ENCODE measurements around the gene MAIP1.

MAIP1 gene

GRCh38 chr2:199914372-199914958, 40.9 kb upstream of the MAIP1 start:
- no peak overlapping the region for H3K27ac Mint-ChIP-seq

GRCh38 chr2:199916980-199917379, 38.4 kb upstream of the MAIP1 start:
- DNase-seq, result no peak
- peaks cover 46% of the 10 kb centered on the region for H3K9me3 Mint-ChIP-seq
- peaks cover 79% of the 10 kb centered on the region for H3K36me3 Mint-ChIP-seq (ENCODE audit: low read depth)
- H3K27ac Mint-ChIP-seq, result no peak overlapping the region
- no peaks in the 10 kb centered on the region for H3K27me3 Mint-ChIP-seq (ENCODE audit: low read depth, poor library complexity)
- H3K4me3 Mint-ChIP-seq, result no peak overlapping the region
- TF ChIP-seq CTCF (IDR thresholded peaks at IDR 0.05), result no peak
- peaks cover 16% of the 10 kb centered on the region for H3K4me1 Mint-ChIP-seq

More at GRCh38 chr2:199914372-199914958, 40.9 kb upstream of the MAIP1 start:
- Mint-ChIP-seq H3K36me3 (ENCODE audit: low read depth) (peaks cover 61% of the 10 kb centered on the region), H3K9me3 (peaks cover 46% of the 10 kb centered on the region), H3K27me3 (ENCODE audit: low read depth, poor library complexity) (no peaks in the 10 kb centered on the region), H3K4me1 (peaks cover 32% of the 10 kb centered on the region), H3K4me3 (peak overlapping the region; percentile 58)
- DNase-seq, result no peak
- TF ChIP-seq CTCF (IDR thresholded peaks at IDR 0.05), result no peak

- no peaks in the 10 kb centered on the region for H3K27me3 Mint-ChIP-seq (ENCODE audit: low read depth, poor library complexity)
- H3K36me3 Mint-ChIP-seq (ENCODE audit: low read depth), result peaks cover 55% of the 10 kb centered on the region
- no peak for TF ChIP-seq CTCF (IDR thresholded peaks at IDR 0.05)
- peaks cover 7% of the 10 kb centered on the region for H3K4me1 Mint-ChIP-seq
- peaks cover 13% of the 10 kb centered on the region for H3K9me3 Mint-ChIP-seq
- H3K4me3 Mint-ChIP-seq, result no peak overlapping the region
- DNase-seq, result no peak
- H3K27ac Mint-ChIP-seq, result peak overlapping the region; percentile 95
Measured at GRCh38 chr2:199922856-199923255, 32.5 kb upstream of the MAIP1 start.

- H3K36me3 Mint-ChIP-seq (ENCODE audit: low read depth), result peaks cover 50% of the 10 kb centered on the region
- no peak overlapping the region for H3K4me3 Mint-ChIP-seq
- DNase-seq, result no peak
- no peak for TF ChIP-seq CTCF (IDR thresholded peaks at IDR 0.05)
- H3K27ac Mint-ChIP-seq, result peak overlapping the region; percentile 45
- H3K27me3 Mint-ChIP-seq (ENCODE audit: low read depth, poor library complexity), result no peaks in the 10 kb centered on the region
- peaks cover 7% of the 10 kb centered on the region for H3K4me1 Mint-ChIP-seq
- H3K9me3 Mint-ChIP-seq, result peaks cover 6% of the 10 kb centered on the region
Measured at GRCh38 chr2:199923924-199924323, 31.5 kb upstream of the MAIP1 start.

GRCh38 chr2:199926806-199927205, 28.6 kb upstream of the MAIP1 start:
- Mint-ChIP-seq H3K36me3 (ENCODE audit: low read depth) (peaks cover 54% of the 10 kb centered on the region), H3K9me3 (no peaks in the 10 kb centered on the region)
- TF ChIP-seq CTCF (IDR thresholded peaks at IDR 0.05), result no peak

GRCh38 chr2:199928226-199928625, 27.2 kb upstream of the MAIP1 start:
- Mint-ChIP-seq H3K27me3 (ENCODE audit: low read depth, poor library complexity) (no peaks in the 10 kb centered on the region), H3K9me3 (no peaks in the 10 kb centered on the region)

More at GRCh38 chr2:199926806-199927205, 28.6 kb upstream of the MAIP1 start:
- no peak for DNase-seq
- Mint-ChIP-seq H3K4me3 (no peak overlapping the region), H3K27ac (no peak overlapping the region), H3K4me1 (peaks cover 7% of the 10 kb centered on the region), H3K27me3 (ENCODE audit: low read depth, poor library complexity) (no peaks in the 10 kb centered on the region)

More at GRCh38 chr2:199928226-199928625, 27.2 kb upstream of the MAIP1 start:
- no peak for TF ChIP-seq CTCF (IDR thresholded peaks at IDR 0.05)
- H3K4me3 Mint-ChIP-seq, result no peak overlapping the region
- peak overlapping the region; percentile 85 for H3K27ac Mint-ChIP-seq
- peaks cover 53% of the 10 kb centered on the region for H3K36me3 Mint-ChIP-seq (ENCODE audit: low read depth)
- no peak for DNase-seq
- H3K4me1 Mint-ChIP-seq, result no peaks in the 10 kb centered on the region
